Chondrocyte (in vitro differentiated cells): ENCODE measurements around the gene NCR1. TPM values are rescaled to one million over a fixed set of nuclear protein-coding genes. Genes with fewer than 3 reads are reported as not detected.

Experiments
- DNase-seq: peaks from one replicate; pipeline ENCODE4 v3.0.0; 2021; ENCODE audit warnings: mixed read lengths, low spot score
- H3K27ac Mint-ChIP-seq: one replicate; pipeline ENCODE4 v1.8.0; 2021; ENCODE audit warnings: mild to moderate bottlenecking, moderate library complexity, mixed read lengths; ENCODE audit not compliant: unreplicated experiment
- H3K27me3 Mint-ChIP-seq: 2 replicates; pipeline ENCODE4 v1.8.0; 2021; ENCODE audit warnings: low read depth, mixed read lengths
- H3K36me3 Mint-ChIP-seq: 2 replicates; pipeline ENCODE4 v1.8.0; 2021; ENCODE audit warnings: low read depth, mixed read lengths
- H3K4me1 Mint-ChIP-seq: 2 replicates; pipeline ENCODE4 v1.8.0; 2021; ENCODE audit warnings: low read depth, mild to moderate bottlenecking, mixed read lengths
- H3K4me3 Mint-ChIP-seq: one replicate; pipeline ENCODE4 v1.8.0; 2021; ENCODE audit warnings: mild to moderate bottlenecking, moderate library complexity, mixed read lengths; ENCODE audit not compliant: unreplicated experiment
- H3K9me3 Mint-ChIP-seq: 2 replicates; pipeline ENCODE4 v1.8.0; 2021; ENCODE audit warnings: low read depth, mixed read lengths
- total RNA-seq: library from RNA; stranded (reverse); gene quantifications from 3 replicates; pipeline ENCODE4 v1.2.1, GENCODE V29; 2021
- TF ChIP-seq, protein P1 (sequence below): fragments of 200-600 bp; sonication (generic); IDR thresholded peaks from 2 replicates; pipeline ENCODE4 v1.5.0; 2021; ENCODE audit warnings: antibody characterized with exemption, mild to moderate bottlenecking, moderate library complexity

NCR1 gene
- total RNA-seq, 1 donor from 2014 or later, result not detected

GRCh38 chr19:54875506-54875905 is 30.4 kb upstream of the NCR1 start:
- TF ChIP-seq, protein P1, sequence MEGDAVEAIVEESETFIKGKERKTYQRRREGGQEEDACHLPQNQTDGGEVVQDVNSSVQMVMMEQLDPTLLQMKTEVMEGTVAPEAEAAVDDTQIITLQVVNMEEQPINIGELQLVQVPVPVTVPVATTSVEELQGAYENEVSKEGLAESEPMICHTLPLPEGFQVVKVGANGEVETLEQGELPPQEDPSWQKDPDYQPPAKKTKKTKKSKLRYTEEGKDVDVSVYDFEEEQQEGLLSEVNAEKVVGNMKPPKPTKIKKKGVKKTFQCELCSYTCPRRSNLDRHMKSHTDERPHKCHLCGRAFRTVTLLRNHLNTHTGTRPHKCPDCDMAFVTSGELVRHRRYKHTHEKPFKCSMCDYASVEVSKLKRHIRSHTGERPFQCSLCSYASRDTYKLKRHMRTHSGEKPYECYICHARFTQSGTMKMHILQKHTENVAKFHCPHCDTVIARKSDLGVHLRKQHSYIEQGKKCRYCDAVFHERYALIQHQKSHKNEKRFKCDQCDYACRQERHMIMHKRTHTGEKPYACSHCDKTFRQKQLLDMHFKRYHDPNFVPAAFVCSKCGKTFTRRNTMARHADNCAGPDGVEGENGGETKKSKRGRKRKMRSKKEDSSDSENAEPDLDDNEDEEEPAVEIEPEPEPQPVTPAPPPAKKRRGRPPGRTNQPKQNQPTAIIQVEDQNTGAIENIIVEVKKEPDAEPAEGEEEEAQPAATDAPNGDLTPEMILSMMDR, result no peak
- DNase-seq, result no peak
- no peaks in the 10 kb centered on the region for H3K36me3 Mint-ChIP-seq
- H3K9me3 Mint-ChIP-seq, result peaks cover 27% of the 10 kb centered on the region
- no peaks in the 10 kb centered on the region for H3K27me3 Mint-ChIP-seq
- H3K27ac Mint-ChIP-seq, result no peak overlapping the region
- H3K4me1 Mint-ChIP-seq, result no peaks in the 10 kb centered on the region
- H3K4me3 Mint-ChIP-seq, result no peak overlapping the region

- Mint-ChIP-seq H3K27ac (no peak overlapping the region), H3K36me3 (no peaks in the 10 kb centered on the region), H3K4me1 (no peaks in the 10 kb centered on the region), H3K9me3 (peaks cover 25% of the 10 kb centered on the region), H3K4me3 (no peak overlapping the region), H3K27me3 (no peaks in the 10 kb centered on the region)
- TF ChIP-seq, protein P1, result no peak
- no peak for DNase-seq
Observed at GRCh38 chr19:54877471-54877870, 28.5 kb upstream of the NCR1 start.

- Mint-ChIP-seq H3K36me3 (no peaks in the 10 kb centered on the region), H3K4me1 (no peaks in the 10 kb centered on the region), H3K27me3 (no peaks in the 10 kb centered on the region), H3K27ac (no peak overlapping the region), H3K9me3 (peaks cover 22% of the 10 kb centered on the region), H3K4me3 (no peak overlapping the region)
- TF ChIP-seq, protein P1, result no peak
- no peak for DNase-seq
Observed at GRCh38 chr19:54881884-54882283, 24.1 kb upstream of the NCR1 start.

GRCh38 chr19:54882758-54883157 is 23.2 kb upstream of the NCR1 start:
- Mint-ChIP-seq H3K27ac (no peak overlapping the region), H3K36me3 (no peaks in the 10 kb centered on the region), H3K4me1 (no peaks in the 10 kb centered on the region), H3K4me3 (no peak overlapping the region), H3K9me3 (peaks cover 16% of the 10 kb centered on the region), H3K27me3 (no peaks in the 10 kb centered on the region)
- DNase-seq, result no peak
- TF ChIP-seq, protein P1, result no peak

GRCh38 chr19:54883228-54883627 is 22.7 kb upstream of the NCR1 start:
- TF ChIP-seq, protein P1, result no peak
- Mint-ChIP-seq H3K36me3 (no peaks in the 10 kb centered on the region), H3K4me1 (no peaks in the 10 kb centered on the region), H3K9me3 (peaks cover 16% of the 10 kb centered on the region), H3K4me3 (no peak overlapping the region), H3K27ac (no peak overlapping the region), H3K27me3 (no peaks in the 10 kb centered on the region)
- no peak for DNase-seq
